ENCODE results near the gene ENOPH1.
"Not testable (repeated sequence)": the region's sequence is repeated elsewhere in the genome, so short reads cannot be mapped to it uniquely, and the experiment has no call there.

Gene ENOPH1

DNA sequence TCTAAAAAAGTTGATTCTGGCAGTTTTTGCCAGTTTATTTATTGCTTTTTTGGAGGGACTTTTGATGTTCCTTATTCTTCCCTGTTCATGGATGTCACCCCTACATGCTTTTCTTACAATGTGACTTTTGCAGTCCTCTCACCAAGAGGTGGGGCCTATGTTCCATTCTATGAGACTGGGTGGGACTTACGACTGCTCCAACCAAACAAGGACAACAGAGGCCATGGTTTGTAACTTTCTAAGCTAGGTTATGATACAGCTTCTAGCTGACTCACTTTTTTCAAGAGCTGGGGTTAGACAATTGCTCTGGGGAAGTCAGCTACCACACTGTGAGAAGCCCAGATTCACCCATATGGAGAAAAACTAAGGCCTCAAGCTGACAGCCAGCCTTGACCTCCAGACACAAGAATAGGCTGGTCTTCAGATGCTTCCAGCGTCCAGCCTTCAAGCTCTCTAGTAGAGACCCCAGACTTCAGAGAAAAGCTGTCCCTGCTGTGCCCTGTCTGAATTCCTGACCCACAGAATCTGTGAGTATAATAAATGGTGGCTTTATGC, 39.5 kb downstream of the ENOPH1 start:
- DNase-seq (ENCODE audit: low read depth in 2 of 2): no peak

GRCh38 chr4:82473080-82473479, 42.7 kb downstream of the ENOPH1 start:
- DNase-seq (ENCODE audit: low read depth in 2 of 2): not testable (repeated sequence)

DNA sequence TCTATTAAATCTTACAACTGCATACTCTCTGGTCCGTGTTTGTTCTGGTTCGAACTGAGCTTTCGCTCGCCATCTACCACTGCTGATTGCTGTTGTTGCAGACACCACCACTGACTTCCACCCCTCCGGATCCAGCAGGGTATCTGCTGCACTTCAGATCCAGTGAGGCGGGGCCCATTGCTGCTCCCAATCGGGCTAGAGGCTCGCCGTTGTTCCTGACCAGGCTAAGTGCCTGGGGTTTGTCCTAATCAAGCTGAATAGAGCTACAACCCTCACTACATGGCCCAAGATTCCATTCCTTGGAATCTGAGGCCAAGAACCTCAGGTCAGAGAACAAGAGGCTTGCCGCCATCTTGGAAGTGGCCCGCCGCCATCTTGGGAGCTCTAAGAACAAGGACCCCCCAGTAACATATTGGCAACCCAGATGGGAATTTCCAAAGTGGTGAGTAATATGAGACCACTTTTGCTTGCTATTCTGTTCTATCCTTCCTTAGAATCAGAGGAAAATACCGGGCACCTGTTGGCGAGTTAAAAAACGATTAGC, 43.3 kb downstream of the ENOPH1 start:
- no peak for DNase-seq (ENCODE audit: low read depth in 2 of 2)

DNA sequence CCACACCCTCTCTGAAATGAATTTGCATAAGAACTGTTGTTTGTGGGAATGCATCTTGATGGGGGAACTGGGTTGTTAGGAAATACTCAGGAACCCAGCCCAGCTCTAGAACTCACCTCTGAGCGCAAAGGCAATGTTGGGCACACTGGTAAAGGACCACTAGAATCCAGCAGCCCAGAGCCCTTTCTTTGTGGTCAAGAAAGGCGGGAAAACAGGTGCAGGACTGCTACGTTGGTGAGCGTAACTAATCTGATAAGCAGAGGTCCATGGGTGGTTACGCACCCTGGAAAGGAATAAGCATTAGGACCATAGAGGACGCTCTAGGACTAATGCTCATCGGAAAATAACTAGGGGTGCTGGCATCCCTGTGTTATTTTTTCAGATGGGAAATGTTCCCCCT, 45.5 kb downstream of the ENOPH1 start:
- not testable (repeated sequence) for DNase-seq (ENCODE audit: low read depth in 2 of 2)

- DNase-seq (ENCODE audit: low read depth in 2 of 2): not testable (repeated sequence)
Measured at GRCh38 chr4:82477469-82477868, 47.1 kb downstream of the ENOPH1 start.

- no peak for DNase-seq (ENCODE audit: low read depth in 2 of 2)
Measured at GRCh38 chr4:82479562-82479961, 49.2 kb downstream of the ENOPH1 start.

DNA sequence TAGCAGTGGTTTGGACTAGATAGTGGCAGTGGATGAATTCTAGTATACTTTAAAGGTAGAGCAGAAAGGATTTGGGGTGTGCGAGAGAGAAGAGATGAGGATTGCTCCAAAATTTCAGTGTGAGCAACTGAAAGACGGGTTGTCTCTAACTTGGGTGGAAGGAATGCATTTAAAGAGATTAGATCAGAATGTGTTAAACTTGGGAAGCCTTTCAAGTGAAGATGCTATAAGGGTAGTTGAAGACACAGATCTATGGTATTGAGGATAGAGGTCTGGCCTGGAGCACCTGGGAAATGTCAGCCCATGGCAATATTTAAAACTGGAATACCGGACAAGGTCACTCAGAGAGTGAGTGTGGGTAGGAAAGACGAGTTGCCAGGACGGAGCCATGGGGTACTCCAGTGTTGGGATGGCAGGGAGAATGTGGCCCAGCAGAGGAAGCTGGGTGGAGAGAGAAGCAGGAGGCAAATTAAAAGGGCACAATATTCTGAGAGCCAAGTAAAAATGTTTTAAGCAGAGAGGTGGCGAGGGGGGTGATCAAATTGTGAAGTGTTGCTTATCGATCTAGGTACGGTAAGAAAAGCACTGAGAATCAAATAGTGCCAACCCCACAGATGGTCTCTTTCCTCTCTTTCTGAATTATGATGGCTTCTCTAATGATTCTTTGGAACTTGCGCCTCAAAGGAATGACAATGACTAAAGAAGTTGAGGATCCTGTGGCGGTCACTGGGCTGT, 50.5 kb downstream of the ENOPH1 start:
- no peak for DNase-seq (ENCODE audit: low read depth in 2 of 2)

DNA sequence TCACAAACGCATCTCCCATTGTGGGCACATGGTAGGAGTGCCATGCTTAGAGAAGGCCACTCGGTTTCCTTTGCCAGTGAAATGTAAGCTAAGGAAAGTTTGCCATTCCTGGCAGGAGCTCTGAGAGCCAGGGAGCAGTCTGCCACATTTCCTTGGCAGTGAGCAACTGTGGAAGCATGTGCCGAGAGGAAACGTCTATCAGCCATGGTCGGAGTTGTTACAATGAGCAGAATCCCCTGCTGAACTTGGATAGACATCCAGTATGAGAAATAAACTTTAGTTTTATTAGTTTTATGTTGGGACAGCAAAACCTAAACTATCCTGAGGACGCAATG, 51.1 kb downstream of the ENOPH1 start:
- no peak for DNase-seq (ENCODE audit: low read depth in 2 of 2)

DNA sequence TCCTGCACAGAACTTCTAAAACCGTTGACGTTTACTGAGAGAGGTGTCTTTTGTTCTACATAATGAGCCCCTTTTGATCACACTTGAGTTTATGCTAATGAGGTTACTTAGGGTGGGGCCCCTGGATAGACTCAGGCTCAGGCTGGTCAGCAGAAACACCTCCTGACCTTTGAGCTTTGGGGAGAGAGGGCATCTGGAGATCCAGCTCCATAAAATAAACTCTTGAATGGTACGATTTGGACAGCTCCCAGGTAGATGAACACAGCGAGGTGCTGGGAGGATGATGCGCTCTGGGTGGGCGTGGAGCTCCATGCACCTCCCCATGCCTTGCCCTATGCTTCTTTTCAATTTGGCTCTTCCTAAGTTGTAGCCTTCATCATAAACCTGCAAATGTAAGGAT, 52.0 kb downstream of the ENOPH1 start:
- DNase-seq (ENCODE audit: low read depth in 2 of 2): no peak

DNA sequence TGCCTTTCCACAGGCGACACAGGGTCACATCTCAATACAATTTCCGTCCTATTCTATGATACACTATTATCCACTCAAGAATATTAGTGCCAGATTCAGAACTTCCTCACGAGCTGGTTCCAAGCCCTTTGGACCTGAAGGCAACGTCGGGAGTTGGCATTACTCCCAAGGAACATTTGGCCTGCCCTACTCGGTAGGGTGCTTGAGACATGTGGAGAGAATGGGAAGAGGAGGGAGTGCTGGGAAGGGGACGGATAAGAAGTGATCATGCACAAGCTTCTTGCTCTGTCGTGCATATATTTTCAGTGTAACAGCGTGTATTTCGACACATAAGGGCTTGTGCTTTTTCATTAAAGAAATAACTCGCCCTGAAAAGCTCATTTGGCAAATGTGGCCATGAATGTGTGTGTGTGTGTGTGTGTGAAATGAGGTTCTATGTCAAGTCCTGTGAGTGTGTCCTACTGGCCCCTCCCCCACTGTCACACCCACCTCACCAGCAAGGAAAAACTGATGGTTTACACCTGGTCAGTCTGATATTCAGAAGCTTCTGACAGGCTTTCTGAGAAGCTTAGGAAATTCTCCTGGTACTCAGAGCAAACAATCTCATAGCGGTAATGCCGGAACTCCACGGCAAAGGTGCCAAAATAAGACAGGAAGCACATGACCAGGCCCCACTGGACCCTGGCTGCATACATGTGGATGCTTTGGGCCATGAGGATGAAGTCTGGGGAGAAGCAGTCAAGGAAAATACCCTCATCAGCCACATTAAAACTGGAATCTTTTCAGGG, 54.8 kb downstream of the ENOPH1 start:
- no peak for DNase-seq (ENCODE audit: low read depth in 2 of 2)

DNA sequence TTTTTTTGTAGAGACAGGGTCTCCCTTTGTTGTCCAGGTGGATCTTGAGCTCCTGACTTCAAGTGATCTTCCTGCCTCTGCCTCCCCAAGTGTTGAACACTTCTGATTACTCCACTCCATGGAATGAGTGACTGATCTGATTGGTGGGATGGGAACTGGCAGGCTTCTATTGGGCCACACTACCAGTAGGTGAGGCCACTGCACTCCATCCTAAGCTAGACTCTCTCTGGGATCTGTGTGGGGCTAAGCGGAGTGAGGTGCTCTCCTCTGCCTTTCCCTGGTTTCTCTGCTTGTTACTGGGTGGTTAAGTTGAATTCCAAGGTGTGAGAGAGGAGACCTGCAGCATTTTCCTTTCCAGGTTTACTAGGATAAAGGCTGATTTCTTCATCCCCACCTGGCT, 58.7 kb downstream of the ENOPH1 start:
- no peak for DNase-seq (ENCODE audit: low read depth in 2 of 2)

GRCh38 chr4:82489987-82490386, 59.6 kb downstream of the ENOPH1 start:
- DNase-seq (ENCODE audit: low read depth in 2 of 2): no peak

- no peak for DNase-seq (ENCODE audit: low read depth in 2 of 2)
Measured at GRCh38 chr4:82491251-82491960, 61.0 kb downstream of the ENOPH1 start.

DNA sequence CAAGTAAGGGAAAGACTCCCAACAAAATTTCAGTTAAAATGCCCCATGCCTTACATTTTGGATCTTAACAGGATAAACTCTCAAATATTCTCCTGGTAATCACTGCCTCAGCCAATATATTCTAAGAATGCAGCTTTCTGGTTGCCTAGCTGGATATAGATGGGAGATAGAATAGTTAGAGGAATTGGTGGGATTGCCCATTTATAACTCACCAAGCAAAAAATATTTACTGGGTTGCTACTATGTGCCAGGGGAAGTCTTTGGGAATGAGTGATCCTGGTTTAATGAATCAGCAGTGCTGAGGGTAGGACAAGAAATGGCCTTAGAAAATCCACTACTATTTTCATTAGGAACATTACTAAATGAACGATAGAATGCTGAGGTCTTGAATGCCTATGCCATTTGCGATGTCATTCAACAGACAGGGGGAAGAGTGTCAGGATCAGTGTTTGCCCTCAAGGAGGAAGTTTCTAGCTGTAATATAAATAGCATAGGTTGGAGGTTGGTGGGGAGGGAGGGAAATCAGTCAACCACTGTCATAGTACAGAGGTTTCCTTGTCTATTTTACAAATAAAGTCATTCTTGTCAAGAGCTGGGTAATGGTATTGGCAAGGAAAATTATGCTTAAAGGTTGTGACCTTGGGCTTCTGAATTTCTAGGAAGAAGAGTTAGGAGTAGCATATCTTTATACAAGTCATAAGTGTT, 63.5 kb downstream of the ENOPH1 start:
- no peak for DNase-seq (ENCODE audit: low read depth in 2 of 2)

DNA sequence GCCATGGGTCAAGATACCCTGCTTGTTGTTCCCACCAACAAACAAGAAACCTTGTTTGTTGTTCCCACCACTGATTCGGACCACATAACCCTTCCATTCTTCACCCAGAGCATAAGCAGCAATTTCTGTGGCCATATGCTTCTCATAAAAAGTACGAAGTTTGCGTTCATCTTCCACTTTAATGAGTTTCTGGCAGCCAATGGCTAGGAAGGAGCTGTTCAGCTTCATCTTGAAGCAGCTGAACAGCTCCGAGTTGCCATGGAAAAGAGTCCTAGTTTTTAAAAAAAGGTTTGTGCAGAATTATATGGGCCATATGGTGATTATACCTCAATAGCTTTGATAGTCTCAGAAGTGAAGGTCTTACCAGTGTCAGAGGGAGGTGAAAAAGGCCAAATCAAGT, 65.3 kb downstream of the ENOPH1 start:
- no peak for DNase-seq (ENCODE audit: low read depth in 2 of 2)

DNA sequence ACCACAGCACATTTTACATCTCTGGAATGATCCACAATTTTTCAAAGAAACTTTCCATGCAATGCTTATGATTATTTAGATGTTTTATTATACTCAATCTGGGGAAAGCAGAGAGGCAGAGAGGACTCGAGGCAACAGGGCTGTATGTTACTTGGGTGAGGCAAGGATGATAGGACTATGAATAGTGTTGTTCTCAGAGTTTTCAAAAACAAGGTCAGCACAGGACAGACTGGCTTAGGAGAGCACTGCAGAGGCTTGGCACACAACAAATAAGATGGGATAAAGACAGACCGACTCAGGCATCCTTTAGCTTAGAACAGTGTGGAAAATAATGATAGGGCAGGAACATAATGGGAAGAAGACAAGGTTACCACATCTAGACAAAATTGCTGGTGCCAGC, 66.0 kb downstream of the ENOPH1 start:
- DNase-seq (ENCODE audit: low read depth in 2 of 2): no peak

GRCh38 chr4:82499738-82500434, 69.5 kb downstream of the ENOPH1 start:
- DNase-seq (ENCODE audit: low read depth in 2 of 2): no peak

- no peak for DNase-seq (ENCODE audit: low read depth in 2 of 2)
Measured at GRCh38 chr4:82500435-82501153, 70.2 kb downstream of the ENOPH1 start.

DNA sequence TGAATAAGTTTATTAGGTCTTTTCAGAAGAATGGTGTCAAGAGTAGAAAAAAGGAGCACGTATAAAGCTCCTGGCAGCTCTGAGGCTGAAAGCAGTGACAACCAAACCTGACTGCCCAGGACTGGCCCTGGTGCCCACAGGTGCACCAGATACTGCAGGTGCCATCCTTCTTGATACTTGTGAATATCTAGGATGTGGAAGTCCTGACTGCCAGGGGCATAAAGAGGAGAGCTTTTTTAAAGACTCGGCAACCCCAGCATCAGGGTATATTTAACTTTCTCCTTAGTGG, 70.7 kb downstream of the ENOPH1 start:
- no peak for DNase-seq (ENCODE audit: low read depth in 2 of 2)

GRCh38 chr4:82508011-82508410, 77.6 kb downstream of the ENOPH1 start:
- DNase-seq (ENCODE audit: low read depth in 2 of 2): no peak
